Skeletal muscle cell (primary cell): ENCODE data around the gene CNIH2.

Experiments
- DNase-seq: peaks from one replicate; pipeline ENCODE4 v3.0.0-alpha.2; 2010; ENCODE audit warnings: low read depth
- H3K4me3 ChIP-seq: 2 replicates; pipeline ENCODE4 v1.5.1; 2011; ENCODE audit warnings: low read depth, mild to moderate bottlenecking, control low read depth, low read length, moderate library complexity

CNIH2 gene

GRCh38 chr11:66323684-66324083, 45.7 kb downstream of the CNIH2 start:
- H3K4me3 ChIP-seq, result no peak overlapping the region
- DNase-seq, result no peak

- no peak for DNase-seq
- H3K4me3 ChIP-seq, result no peak overlapping the region
Measured at GRCh38 chr11:66324664-66325063, 46.7 kb downstream of the CNIH2 start.

GRCh38 chr11:66325263-66325671, 47.3 kb downstream of the CNIH2 start:
- H3K4me3 ChIP-seq, result no peak overlapping the region
- no peak for DNase-seq

- no peak for DNase-seq
- no peak overlapping the region for H3K4me3 ChIP-seq
Measured at GRCh38 chr11:66326261-66327111, 48.5 kb downstream of the CNIH2 start.

GRCh38 chr11:66327171-66328030, 49.4 kb downstream of the CNIH2 start:
- DNase-seq, result no peak
- H3K4me3 ChIP-seq, result no peak overlapping the region

- no peak for DNase-seq
- no peak overlapping the region for H3K4me3 ChIP-seq
Measured at GRCh38 chr11:66328031-66328301, 50.0 kb downstream of the CNIH2 start.

- H3K4me3 ChIP-seq, result no peak overlapping the region
- no peak for DNase-seq
Measured at GRCh38 chr11:66328302-66329144, 50.5 kb downstream of the CNIH2 start.

- no peak overlapping the region for H3K4me3 ChIP-seq
- no peak for DNase-seq
Measured at GRCh38 chr11:66329165-66329673, 51.2 kb downstream of the CNIH2 start.

- no peak overlapping the region for H3K4me3 ChIP-seq
- no peak for DNase-seq
Measured at GRCh38 chr11:66330931-66331330, 53.0 kb downstream of the CNIH2 start.

- H3K4me3 ChIP-seq, result no peak overlapping the region
- no peak for DNase-seq
Measured at GRCh38 chr11:66331542-66332370, 53.8 kb downstream of the CNIH2 start.

GRCh38 chr11:66332371-66333219, 54.6 kb downstream of the CNIH2 start:
- DNase-seq, result no peak

GRCh38 chr11:66333220-66333877, 55.4 kb downstream of the CNIH2 start:
- peak overlapping the region; percentile 77 for H3K4me3 ChIP-seq
- no peak for DNase-seq

More at GRCh38 chr11:66332371-66333219, 54.6 kb downstream of the CNIH2 start:
- no peak overlapping the region for H3K4me3 ChIP-seq
